ENCODE measurements around the gene ANAPC7.
"Not testable (repeated sequence)": the region's sequence is repeated elsewhere in the genome, so short reads cannot be mapped to it uniquely, and the experiment has no call there.

- not testable (repeated sequence) for TF ChIP-seq ETS1 (CRISPR knock-in tag; IDR thresholded peaks at IDR 0.05); CTCF (CRISPR knock-in tag; IDR thresholded peaks at IDR 0.05); ZNF207 (IDR thresholded peaks at IDR 0.05; ENCODE audit: borderline replicate concordance); MTERF4 (CRISPR knock-in tag; IDR thresholded peaks at IDR 0.05); KDM5A (IDR thresholded peaks at IDR 0.05; ENCODE audit: borderline replicate concordance, low read length); POLR2A (IDR thresholded peaks at IDR 0.05; ENCODE audit: insufficient read depth in 1 of 2, low read depth in 2 of 2, low read length in 2 of 2); IRF1 (CRISPR knock-in tag; IDR thresholded peaks at IDR 0.05; ENCODE audit: low read depth); ZNF414 (CRISPR knock-in tag; IDR thresholded peaks at IDR 0.05); SP2 (CRISPR knock-in tag; IDR thresholded peaks at IDR 0.05); CBX5 (CRISPR knock-in tag; IDR thresholded peaks at IDR 0.05; ENCODE audit: borderline replicate concordance)
Measured at GRCh38 chr12:110405126-110405662, 1.7 kb upstream of the ANAPC7 start.

Measured in HepG2 (cell line).